Measurements from ENCODE around the gene HOXD10.

DNA sequence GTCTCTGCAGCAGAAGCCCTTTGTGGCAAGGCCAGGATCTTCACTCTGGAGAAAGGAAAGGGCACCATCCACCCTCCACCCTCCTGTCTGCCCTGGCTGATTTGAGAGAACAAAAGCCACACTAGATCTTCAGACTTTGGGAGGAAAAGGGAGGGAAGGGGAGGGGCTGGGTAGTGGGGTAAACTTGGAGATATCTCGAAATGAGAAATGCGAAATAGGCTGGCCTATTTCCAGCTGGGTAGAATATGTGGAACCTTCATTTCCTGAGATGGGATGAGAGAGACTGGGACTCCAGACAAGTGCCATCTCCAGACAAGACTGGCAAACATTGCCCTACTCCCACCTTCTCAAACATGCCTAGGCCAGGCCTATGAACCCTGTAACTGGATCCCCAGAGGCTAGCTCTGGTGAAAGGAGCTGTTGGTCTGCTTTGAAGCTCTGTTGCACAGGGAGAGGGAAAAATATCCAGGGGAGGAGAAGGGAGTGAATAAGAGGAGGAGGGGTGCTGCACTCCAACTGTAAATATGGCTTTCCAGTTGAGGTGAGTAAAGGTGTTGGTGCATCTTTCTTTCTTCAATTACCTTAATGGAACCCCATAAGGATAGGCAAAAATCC, 15.3 kb upstream of the HOXD10 start:
- TF ChIP-seq, protein P1, sequence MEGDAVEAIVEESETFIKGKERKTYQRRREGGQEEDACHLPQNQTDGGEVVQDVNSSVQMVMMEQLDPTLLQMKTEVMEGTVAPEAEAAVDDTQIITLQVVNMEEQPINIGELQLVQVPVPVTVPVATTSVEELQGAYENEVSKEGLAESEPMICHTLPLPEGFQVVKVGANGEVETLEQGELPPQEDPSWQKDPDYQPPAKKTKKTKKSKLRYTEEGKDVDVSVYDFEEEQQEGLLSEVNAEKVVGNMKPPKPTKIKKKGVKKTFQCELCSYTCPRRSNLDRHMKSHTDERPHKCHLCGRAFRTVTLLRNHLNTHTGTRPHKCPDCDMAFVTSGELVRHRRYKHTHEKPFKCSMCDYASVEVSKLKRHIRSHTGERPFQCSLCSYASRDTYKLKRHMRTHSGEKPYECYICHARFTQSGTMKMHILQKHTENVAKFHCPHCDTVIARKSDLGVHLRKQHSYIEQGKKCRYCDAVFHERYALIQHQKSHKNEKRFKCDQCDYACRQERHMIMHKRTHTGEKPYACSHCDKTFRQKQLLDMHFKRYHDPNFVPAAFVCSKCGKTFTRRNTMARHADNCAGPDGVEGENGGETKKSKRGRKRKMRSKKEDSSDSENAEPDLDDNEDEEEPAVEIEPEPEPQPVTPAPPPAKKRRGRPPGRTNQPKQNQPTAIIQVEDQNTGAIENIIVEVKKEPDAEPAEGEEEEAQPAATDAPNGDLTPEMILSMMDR (IDR thresholded peaks at IDR 0.05; ENCODE audit: low read length) = no peak
- no peak for TF ChIP-seq EZH2phosphoT487 (IDR thresholded peaks at IDR 0.05; ENCODE audit: low read length)
